Natural killer cell treated with Interleukin-12 subunit alpha and Interleukin-12 subunit beta and Interleukin-15 and Interleukin-18, amount 100 ng/mL, for 72 hours (primary cell): ENCODE data around the gene ZNF605. TPM values are rescaled to one million over a fixed set of nuclear protein-coding genes. Genes with fewer than 3 reads are reported as not detected.
A peak's percentile ranks its signal among the peaks of the same experiment; 100 is the strongest.
"Not testable (repeated sequence)": the region's sequence is repeated elsewhere in the genome, so short reads cannot be mapped to it uniquely, and the experiment has no call there.

Source experiments
- ATAC-seq, 2 donors: fragments of 150-1000 bp; cut with Tn5 transposase in 1 of 2; sonication (Bioruptor Pico), chemical (Tn5 transposase) in 1 of 2; 2 replicates each; pipeline ENCODE4 v1.10.0; 2021
- DNase-seq: peaks from one replicate; pipeline ENCODE4 v3.0.0; 2022; ENCODE audit warnings: low spot score
- H3K27ac Mint-ChIP-seq, 2 donors: 1 replicate in 1 of 2; 2 replicates in 1 of 2; pipeline ENCODE4 v1.8.0; 2022; ENCODE audit warnings: mixed read lengths in 2 of 2, mild to moderate bottlenecking in 1 of 2, moderate library complexity in 1 of 2
- H3K27me3 Mint-ChIP-seq, 2 donors: 1 replicate in 1 of 2; 2 replicates in 1 of 2; pipeline ENCODE4 v1.8.0; 2022; ENCODE audit warnings: mixed read lengths in 2 of 2
- H3K36me3 Mint-ChIP-seq: one replicate; pipeline ENCODE4 v1.8.0; 2022; ENCODE audit warnings: mixed read lengths
- H3K4me1 Mint-ChIP-seq, 2 donors: 1 replicate in 1 of 2; 2 replicates in 1 of 2; pipeline ENCODE4 v1.8.0; 2022; ENCODE audit warnings: low read depth in 2 of 2, mixed read lengths in 2 of 2, mild to moderate bottlenecking in 1 of 2
- H3K4me3 Mint-ChIP-seq: one replicate; pipeline ENCODE4 v1.8.0; 2022; ENCODE audit warnings: mixed read lengths
- H3K9me3 Mint-ChIP-seq: 2 replicates; pipeline ENCODE4 v1.8.0; 2022; ENCODE audit warnings: mixed read lengths
- total RNA-seq, 2 donors: library from RNA; stranded (reverse); gene quantifications; one replicate each; pipeline ENCODE4 v1.2.3, GENCODE V29; 2022

Gene ZNF605
- total RNA-seq, 2 donors from 2014 or later: 6.7 to 7.5 TPM

- DNase-seq: no peak
- peaks cover 14% of the 10 kb centered on the region for H3K9me3 Mint-ChIP-seq
- no peaks in the 10 kb centered on the region for H3K27me3 Mint-ChIP-seq
- H3K36me3 Mint-ChIP-seq: peaks cover 39% of the 10 kb centered on the region
- no peak overlapping the region for H3K27ac Mint-ChIP-seq
- H3K4me3 Mint-ChIP-seq: no peak overlapping the region
- H3K4me1 Mint-ChIP-seq: no peaks in the 10 kb centered on the region
- ATAC-seq: no peak
Observed at GRCh38 chr12:132940071-132940719, 15.9 kb downstream of the ZNF605 start.

- Mint-ChIP-seq H3K9me3 (peaks cover 16% of the 10 kb centered on the region), H3K36me3 (peaks cover 39% of the 10 kb centered on the region)
- H3K27me3 Mint-ChIP-seq, DNase-seq, H3K4me1 Mint-ChIP-seq, ATAC-seq, H3K27ac Mint-ChIP-seq, H3K4me3 Mint-ChIP-seq: not testable (repeated sequence)
Observed at GRCh38 chr12:132938807-132939206, 17.3 kb downstream of the ZNF605 start.

GRCh38 chr12:132937476-132937875 lies 18.6 kb downstream of the ZNF605 start:
- Mint-ChIP-seq H3K9me3 (peaks cover 16% of the 10 kb centered on the region), H3K36me3 (peaks cover 42% of the 10 kb centered on the region), H3K4me3 (no peak overlapping the region), H3K27me3 (no peaks in the 10 kb centered on the region), H3K27ac (no peak overlapping the region), H3K4me1 (no peaks in the 10 kb centered on the region)
- ATAC-seq: no peak
- no peak for DNase-seq

GRCh38 chr12:132936921-132937320 lies 19.2 kb downstream of the ZNF605 start:
- H3K36me3 Mint-ChIP-seq: peaks cover 39% of the 10 kb centered on the region
- not testable (repeated sequence) for H3K4me3 Mint-ChIP-seq, DNase-seq, H3K27me3 Mint-ChIP-seq, H3K27ac Mint-ChIP-seq, H3K4me1 Mint-ChIP-seq, ATAC-seq
- H3K9me3 Mint-ChIP-seq: peaks cover 16% of the 10 kb centered on the region

GRCh38 chr12:132936163-132936562 lies 19.9 kb downstream of the ZNF605 start:
- ATAC-seq: no peak
- H3K36me3 Mint-ChIP-seq: peaks cover 37% of the 10 kb centered on the region

GRCh38 chr12:132926415-132926833 lies 29.7 kb downstream of the ZNF605 start:
- Mint-ChIP-seq H3K36me3 (peaks cover 80% of the 10 kb centered on the region), H3K27me3 (no peaks in the 10 kb centered on the region), H3K4me3 (no peak overlapping the region), H3K9me3 (peaks cover 36% of the 10 kb centered on the region), H3K27ac (no peak overlapping the region), H3K4me1 (no peaks in the 10 kb centered on the region)
- DNase-seq (no peak), ATAC-seq (no peak)

More at GRCh38 chr12:132936163-132936562, 19.9 kb downstream of the ZNF605 start:
- no peak for DNase-seq
- H3K4me3 Mint-ChIP-seq: no peak overlapping the region
- peaks cover 18% of the 10 kb centered on the region for H3K9me3 Mint-ChIP-seq
- H3K4me1 Mint-ChIP-seq: no peaks in the 10 kb centered on the region
- no peak overlapping the region for H3K27ac Mint-ChIP-seq
- H3K27me3 Mint-ChIP-seq: no peaks in the 10 kb centered on the region

GRCh38 chr12:132925597-132926414 lies 30.3 kb downstream of the ZNF605 start:
- Mint-ChIP-seq H3K27ac (no peak overlapping the region), H3K4me1 (no peaks in the 10 kb centered on the region), H3K27me3 (no peaks in the 10 kb centered on the region), H3K36me3 (peaks cover 78% of the 10 kb centered on the region), H3K9me3 (peaks cover 35% of the 10 kb centered on the region), H3K4me3 (no peak overlapping the region)
- DNase-seq: no peak
- ATAC-seq: no peak

- Mint-ChIP-seq H3K4me3 (no peak overlapping the region), H3K27me3 (no peaks in the 10 kb centered on the region), H3K27ac (no peak overlapping the region), H3K9me3 (peaks cover 32% of the 10 kb centered on the region), H3K4me1 (no peaks in the 10 kb centered on the region), H3K36me3 (peaks cover 67% of the 10 kb centered on the region)
- no peak for ATAC-seq
- no peak for DNase-seq
Observed at GRCh38 chr12:132924356-132924755, 31.8 kb downstream of the ZNF605 start.

- H3K36me3 Mint-ChIP-seq: peaks cover 60% of the 10 kb centered on the region
- DNase-seq: no peak
- H3K4me3 Mint-ChIP-seq: no peak overlapping the region
- H3K27ac Mint-ChIP-seq: no peak overlapping the region
- no peak for ATAC-seq
- peaks cover 30% of the 10 kb centered on the region for H3K9me3 Mint-ChIP-seq
- H3K27me3 Mint-ChIP-seq: no peaks in the 10 kb centered on the region
- no peaks in the 10 kb centered on the region for H3K4me1 Mint-ChIP-seq
Observed at GRCh38 chr12:132923356-132923909, 32.7 kb downstream of the ZNF605 start.

- Mint-ChIP-seq H3K27ac (no peak overlapping the region), H3K9me3 (peaks cover 36% of the 10 kb centered on the region), H3K4me3 (no peak overlapping the region), H3K36me3 (peaks cover 66% of the 10 kb centered on the region), H3K4me1 (no peaks in the 10 kb centered on the region), H3K27me3 (no peaks in the 10 kb centered on the region)
- no peak for ATAC-seq
- DNase-seq: no peak
Observed at GRCh38 chr12:132922676-132923075, 33.4 kb downstream of the ZNF605 start.

- no peak for DNase-seq
- no peaks in the 10 kb centered on the region for H3K27me3 Mint-ChIP-seq
Observed at GRCh38 chr12:132921685-132922084, 34.4 kb downstream of the ZNF605 start.

GRCh38 chr12:132918680-132919079 lies 37.4 kb downstream of the ZNF605 start:
- peaks cover 19% of the 10 kb centered on the region for H3K9me3 Mint-ChIP-seq
- H3K36me3 Mint-ChIP-seq: peaks cover 48% of the 10 kb centered on the region
- ATAC-seq (no peak), DNase-seq (no peak)
- H3K27me3 Mint-ChIP-seq: no peaks in the 10 kb centered on the region
- no peak overlapping the region for H3K4me3 Mint-ChIP-seq
- H3K27ac Mint-ChIP-seq: no peak overlapping the region
- no peaks in the 10 kb centered on the region for H3K4me1 Mint-ChIP-seq

More at GRCh38 chr12:132921685-132922084, 34.4 kb downstream of the ZNF605 start:
- peaks cover 35% of the 10 kb centered on the region for H3K9me3 Mint-ChIP-seq
- peaks cover 62% of the 10 kb centered on the region for H3K36me3 Mint-ChIP-seq
- no peaks in the 10 kb centered on the region for H3K4me1 Mint-ChIP-seq
- no peak for ATAC-seq
- no peak overlapping the region for H3K27ac Mint-ChIP-seq
- H3K4me3 Mint-ChIP-seq: no peak overlapping the region

- Mint-ChIP-seq H3K36me3 (peaks cover 26% of the 10 kb centered on the region), H3K27me3 (peaks cover 0 to 3% of the 10 kb centered on the region in 2 donors), H3K4me1 (no peaks in the 10 kb centered on the region), H3K27ac (peak overlapping the region; percentile 71 to 78), H3K9me3 (peaks cover 10% of the 10 kb centered on the region), H3K4me3 (peak overlapping the region; percentile 83)
- ATAC-seq: no peak
- DNase-seq: no peak
Observed at GRCh38 chr12:132909030-132909368, 47.1 kb downstream of the ZNF605 start.
